CD4-positive, alpha-beta T cell treated with Interleukin-1 beta for 1 hour (primary cell): ENCODE results near the gene CT45A2.
"Not testable (repeated sequence)": the region's sequence is repeated elsewhere in the genome, so short reads cannot be mapped to it uniquely, and the experiment has no call there.

ENCODE experiments used
- DNase-seq, 2 donors: peaks; one replicate each; pipeline ENCODE4 v3.0.0-alpha.2; 2020 to 2022

Gene CT45A2

GRCh38 chrX:135819912-135820311 lies at the start of gene CT45A2:
CT45A2 (minus strand) TSS chrX:135820012; CDS start chrX:135816265, 3,747 bp downstream.
- not testable (repeated sequence) for DNase-seq

- DNase-seq = not testable (repeated sequence)
Measured at GRCh38 chrX:135854438-135854837, 34.6 kb upstream of the CT45A2 start, which contains the start of gene CT45A8. CT45A8 (minus strand) TSS chrX:135854538; CDS start chrX:135850783, 3,755 bp downstream.

DNA sequence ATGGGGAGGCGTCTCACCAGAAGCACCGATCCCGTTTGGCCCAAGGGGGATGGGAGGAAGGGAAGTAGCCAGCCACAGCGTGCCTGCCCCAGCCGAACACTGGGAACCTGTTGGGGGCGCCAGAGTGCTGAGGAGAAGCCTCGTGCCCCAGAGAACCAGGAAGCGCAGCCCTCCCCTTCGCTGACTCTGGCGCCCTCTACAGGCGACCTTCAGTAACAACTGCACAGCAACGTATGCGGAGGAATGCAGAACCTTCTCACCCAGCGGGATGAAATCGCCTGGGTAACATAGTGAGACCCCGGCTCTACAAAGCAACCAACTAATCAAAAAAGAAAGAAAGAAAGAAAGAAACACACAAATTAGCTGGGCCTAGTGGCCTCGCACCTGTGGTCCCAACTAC lies 17.4 kb upstream of the CT45A2 start, which contains the start of gene CT45A7:
TSS of gene CT45A7 (minus strand) at position 101 of the 400 bp plus-strand sequence. CDS start 3,747 bp downstream, outside the sequence.
- not testable (repeated sequence) for DNase-seq

DNA sequence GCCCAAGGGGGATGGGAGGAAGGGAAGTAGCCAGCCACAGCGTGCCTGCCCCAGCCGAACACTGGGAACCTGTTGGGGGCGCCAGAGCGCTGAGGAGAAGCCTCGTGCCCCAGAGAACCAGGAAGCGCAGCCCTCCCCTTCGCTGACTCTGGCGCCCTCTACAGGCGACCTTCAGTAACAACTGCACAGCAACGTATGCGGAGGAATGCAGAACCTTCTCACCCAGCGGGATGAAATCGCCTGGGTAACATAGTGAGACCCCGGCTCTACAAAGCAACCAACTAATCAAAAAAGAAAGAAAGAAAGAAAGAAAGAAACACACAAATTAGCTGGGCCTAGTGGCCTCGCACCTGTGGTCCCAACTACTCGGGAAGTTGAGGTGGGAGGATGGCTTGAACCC lies 17.1 kb downstream of the CT45A2 start, which contains the start of gene CT45A6:
TSS of gene CT45A6 (minus strand) at position 101 of the 400 bp plus-strand sequence. CDS start 3,794 bp downstream, outside the sequence.
- not testable (repeated sequence) for DNase-seq

- not testable (repeated sequence) for DNase-seq
Measured at GRCh38 chrX:135785403-135785802, 34.4 kb downstream of the CT45A2 start, which contains the start of gene CT45A5. CT45A5 (minus strand) TSS chrX:135785503; CDS start chrX:135781729, 3,774 bp downstream.

DNA sequence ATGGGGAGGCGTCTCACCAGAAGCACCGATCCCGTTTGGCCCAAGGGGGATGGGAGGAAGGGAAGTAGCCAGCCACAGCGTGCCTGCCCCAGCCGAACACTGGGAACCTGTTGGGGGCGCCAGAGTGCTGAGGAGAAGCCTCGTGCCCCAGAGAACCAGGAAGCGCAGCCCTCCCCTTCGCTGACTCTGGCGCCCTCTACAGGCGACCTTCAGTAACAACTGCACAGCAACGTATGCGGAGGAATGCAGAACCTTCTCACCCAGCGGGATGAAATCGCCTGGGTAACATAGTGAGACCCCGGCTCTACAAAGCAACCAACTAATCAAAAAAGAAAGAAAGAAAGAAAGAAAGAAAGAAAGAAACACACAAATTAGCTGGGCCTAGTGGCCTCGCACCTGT lies 51.7 kb downstream of the CT45A2 start, which contains the start of gene CT45A3:
TSS of gene CT45A3 (minus strand) at position 101 of the 400 bp plus-strand sequence. CDS start 3,747 bp downstream, outside the sequence.
- not testable (repeated sequence) for DNase-seq
